GM13976 (cell line): Measurements from ENCODE around the gene WNT5A.

ENCODE experiments used
- DNase-seq: peaks from one replicate; pipeline ENCODE4 v3.0.0; 2012; ENCODE audit warnings: low spot score
- CTCF ChIP-seq: IDR thresholded peaks from 2 replicates; pipeline ENCODE4 v1.5.1; 2012; ENCODE audit warnings: borderline replicate concordance, mild to moderate bottlenecking; ENCODE audit not compliant: insufficient read depth; ENCODE audit errors: extremely low read depth, missing control alignments, control extremely low read depth
- in situ Hi-C: fragments of 300-500 bp; cut with MboI; formaldehyde crosslinking; loops from one replicate; pipeline ENCODE4 v1.12.0; 2022; ENCODE audit warnings: low sequenced_read_pairs, mixed read lengths, inconsistent platforms; ENCODE audit not compliant: unreplicated experiment

The WNT5A gene

GRCh38 chr3:55518451-55518850, 31.3 kb upstream of the WNT5A start:
- TF ChIP-seq CTCF = no peak
- DNase-seq = no peak

GRCh38 chr3:55516392-55517030, 29.4 kb upstream of the WNT5A start:
- TF ChIP-seq CTCF = no peak
- in situ Hi-C loops = no loop called here
- DNase-seq = no peak

More at GRCh38 chr3:55518451-55518850, 31.3 kb upstream of the WNT5A start:
- in situ Hi-C loops = no loop called here

GRCh38 chr3:55515550-55516246, 28.6 kb upstream of the WNT5A start:
- DNase-seq = no peak
- in situ Hi-C loops = no loop called here
- no peak for TF ChIP-seq CTCF

GRCh38 chr3:55514962-55515361, 27.9 kb upstream of the WNT5A start:
- in situ Hi-C loops = no loop called here
- TF ChIP-seq CTCF = no peak

DNA sequence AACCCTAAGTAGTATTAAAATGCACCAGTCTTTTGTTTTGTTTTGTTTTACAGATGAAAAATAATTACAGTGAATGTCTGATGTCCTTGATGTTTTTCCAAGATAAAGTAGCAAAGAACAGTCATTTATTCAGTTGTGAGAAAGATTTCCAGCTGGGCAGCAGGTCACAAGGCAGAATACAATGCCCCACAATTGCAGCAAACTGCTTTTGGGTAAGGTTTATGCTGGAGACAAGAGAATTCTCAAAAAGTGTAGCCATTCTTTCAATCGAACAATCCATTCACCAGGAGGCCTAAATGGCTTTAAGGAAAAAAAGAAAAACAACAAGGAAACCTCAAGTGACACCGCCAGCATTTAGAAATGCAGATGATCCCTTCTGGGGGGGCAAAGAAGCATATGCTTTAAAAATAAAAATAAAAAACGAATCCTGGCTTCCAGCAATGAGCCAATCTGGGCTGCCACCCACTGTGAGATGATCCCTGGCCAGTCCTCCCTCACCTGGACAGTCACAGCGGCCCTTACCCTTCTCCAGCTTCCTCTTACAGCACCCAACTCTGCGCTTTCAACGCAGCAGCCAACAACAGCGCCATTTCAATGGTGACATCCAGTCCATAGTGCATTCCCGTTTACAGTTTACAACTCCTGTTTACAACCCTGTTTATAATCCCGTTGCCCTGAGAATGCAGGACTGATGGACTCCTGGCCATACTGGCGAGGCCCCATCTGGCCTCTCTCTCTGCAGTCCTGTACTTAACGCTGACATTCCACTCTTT, 25.7 kb upstream of the WNT5A start:
- no peak for DNase-seq
- in situ Hi-C loops = no loop called here
- no peak for TF ChIP-seq CTCF

More at GRCh38 chr3:55514962-55515361, 27.9 kb upstream of the WNT5A start:
- no peak for DNase-seq

GRCh38 chr3:55511895-55512570, 24.9 kb upstream of the WNT5A start:
- in situ Hi-C loops = no loop called here
- TF ChIP-seq CTCF = no peak
- DNase-seq = no peak
